GM23248 (cell line): ENCODE data around the gene NPIPA5. TPM values are rescaled to one million over a fixed set of nuclear protein-coding genes. Genes with fewer than 3 reads are reported as not detected.
"Not testable (repeated sequence)": the region's sequence is repeated elsewhere in the genome, so short reads cannot be mapped to it uniquely, and the experiment has no call there.

Source experiments
- DNase-seq: peaks from one replicate; pipeline ENCODE4 v3.0.0-alpha.2; 2015
- H2AFZ ChIP-seq: fragments of 200-600 bp; sonication (generic); 2 replicates; pipeline ENCODE4 v1.6.1; 2016; ENCODE audit warnings: antibody characterized with exemption
- H3F3A ChIP-seq: fragments of 200-600 bp; sonication (generic); 2 replicates; pipeline ENCODE4 v1.6.1; 2016; ENCODE audit warnings: mild to moderate bottlenecking, antibody characterized with exemption, mixed run types; ENCODE audit not compliant: insufficient read depth
- H3K27ac ChIP-seq: fragments of 200-600 bp; sonication (generic); 2 replicates; pipeline ENCODE4 v1.5.1; 2016; ENCODE audit warnings: mild to moderate bottlenecking
- H3K27me3 ChIP-seq: fragments of 200-600 bp; sonication (generic); replicated peaks from 2 replicates; pipeline ENCODE4 v1.6.1; 2016; ENCODE audit warnings: mild to moderate bottlenecking; ENCODE audit not compliant: insufficient read depth
- H3K36me3 ChIP-seq: fragments of 200-600 bp; sonication (generic); 2 replicates; pipeline ENCODE4 v1.6.1; 2016; ENCODE audit warnings: low read depth, mild to moderate bottlenecking
- H3K4me1 ChIP-seq: fragments of 200-600 bp; sonication (generic); 2 replicates; pipeline ENCODE4 v1.6.1; 2016; ENCODE audit warnings: mild to moderate bottlenecking; ENCODE audit not compliant: insufficient read depth
- H3K4me2 ChIP-seq: fragments of 200-600 bp; sonication (generic); one replicate; pipeline ENCODE4 v1.6.1; 2016; ENCODE audit warnings: mild to moderate bottlenecking; ENCODE audit not compliant: unreplicated experiment
- H3K4me3 ChIP-seq: fragments of 200-600 bp; sonication (generic); 2 replicates; pipeline ENCODE4 v1.5.1; 2016; ENCODE audit warnings: mild to moderate bottlenecking
- H3K79me2 ChIP-seq: fragments of 200-600 bp; sonication (generic); 2 replicates; pipeline ENCODE4 v1.6.1; 2016; ENCODE audit warnings: mild to moderate bottlenecking; ENCODE audit not compliant: insufficient read depth
- H3K9ac ChIP-seq: fragments of 200-600 bp; sonication (generic); 2 replicates; pipeline ENCODE4 v1.6.1; 2016; ENCODE audit warnings: mild to moderate bottlenecking
- H3K9me2 ChIP-seq: fragments of 200-600 bp; sonication (generic); 2 replicates; pipeline ENCODE4 v1.6.1; 2016; ENCODE audit warnings: mixed run types, mild to moderate bottlenecking, moderate library complexity; ENCODE audit not compliant: insufficient read depth
- H3K9me3 ChIP-seq: fragments of 200-600 bp; sonication (generic); one replicate; pipeline ENCODE4 v1.6.1; 2017; ENCODE audit warnings: low read depth
- H4K20me1 ChIP-seq: fragments of 200-600 bp; sonication (generic); 2 replicates; pipeline ENCODE4 v1.6.0; 2016; ENCODE audit not compliant: insufficient read depth
- EZH2 ChIP-seq: fragments of 200-600 bp; sonication (generic); IDR thresholded peaks from 2 replicates; pipeline ENCODE4 v1.6.1; 2018; ENCODE audit warnings: antibody characterized with exemption, mild to moderate bottlenecking; ENCODE audit not compliant: insufficient read depth, poor library complexity, severe bottlenecking
- EZH2phosphoT487 ChIP-seq: fragments of 200-600 bp; sonication (generic); IDR thresholded peaks from 2 replicates; pipeline ENCODE4 v1.6.1; 2018; ENCODE audit warnings: antibody characterized with exemption, moderate library complexity, mild to moderate bottlenecking, low read depth; ENCODE audit not compliant: insufficient read depth
- WGBS, 2 experiments: methylation state at CpG; one replicate each; pipeline ENCODE4 v1.1.6; 2015 to 2017; ENCODE audit warnings: low lambda C conversion rate in 2 of 2, low coverage in 1 of 2; ENCODE audit errors: missing lambda C conversion rate in 2 of 2; 5-methylcytosine and 5-hydroxymethylcytosine counted together
- in situ Hi-C: fragments of 300-500 bp; cut with MboI; formaldehyde crosslinking; loops from 2 replicates; pipeline ENCODE4 v1.15.0; 2020
- polyA plus RNA-seq: library from polyadenylated mRNA; unstranded; fragments of >200 nt; fragmentation: Nextera tagmentation; extraction: Ambion mirVana; gene quantifications from 2 replicates; pipeline ENCODE4 v1.2.1, GENCODE V29; 2016
- total RNA-seq: library from RNA; depleted of rRNA; stranded (reverse); fragments of >200 nt; shearing (Covaris generic); gene quantifications from 2 replicates; pipeline ENCODE4 v1.2.3, GENCODE V29; 2014

The NPIPA5 gene
- total and polyA plus RNA-seq, 2 experiments from 2014 or later: 1.4 TPM; not detected in 1

- H3K9me3 ChIP-seq: no peaks in the 10 kb centered on the region
- in situ Hi-C loops: loop anchor here (25.0 kb wide), 1 partner anchor 606 kb away; no protein-coding TSS in a partner anchor
- no peaks in the 10 kb centered on the region for H3K27me3 ChIP-seq
- peaks cover 15% of the 10 kb centered on the region for H3K4me1 ChIP-seq
- no peak overlapping the region for H3K4me2 ChIP-seq
- H3K36me3 ChIP-seq: no peaks in the 10 kb centered on the region
- H3K9ac ChIP-seq: no peak overlapping the region
- no peak overlapping the region for H3K4me3 ChIP-seq
- peaks cover 11% of the 10 kb centered on the region; the same call in 1 of the 2 replicates for H3F3A ChIP-seq
- H3K9me2 ChIP-seq: no peaks in the 10 kb centered on the region
- no peaks in the 10 kb centered on the region for H3K79me2 ChIP-seq
- TF ChIP-seq EZH2phosphoT487 (no peak), EZH2 (no peak)
- no peak for DNase-seq
- H3K27ac ChIP-seq: no peak overlapping the region
- WGBS, 2 experiments: 94 to 99% methylated on average over 3 of the region's 3 CpGs
- no peaks in the 10 kb centered on the region for H4K20me1 ChIP-seq
- H2AFZ ChIP-seq: no peak overlapping the region
Observed at GRCh38 chr16:15418206-15418605, 40.1 kb upstream of the NPIPA5 start.

DNA sequence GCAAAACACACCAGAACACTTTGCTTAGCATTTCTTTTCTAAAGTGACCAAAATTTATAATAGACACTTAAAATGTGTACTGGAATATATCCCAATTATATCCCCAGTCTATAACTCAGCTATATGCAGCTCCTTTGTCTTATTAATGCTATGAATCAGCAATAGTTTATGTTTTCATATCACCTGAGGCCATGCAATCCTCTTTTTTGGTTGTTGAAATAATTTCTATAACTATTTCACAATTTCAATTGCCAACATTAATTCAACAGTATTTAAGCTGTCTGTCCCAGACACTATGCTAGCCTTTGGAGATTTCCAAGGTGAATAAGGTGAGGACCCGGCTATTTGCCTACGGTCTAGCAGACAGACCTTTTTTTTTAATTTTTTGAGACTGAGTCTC is 39.1 kb upstream of the NPIPA5 start:
- TF ChIP-seq EZH2phosphoT487: no peak
- TF ChIP-seq EZH2: no peak
- no peak for DNase-seq
- Histone ChIP-seq H3K4me1 (peaks cover 15% of the 10 kb centered on the region), H3K9me3 (no peaks in the 10 kb centered on the region), H3F3A (peaks cover 11% of the 10 kb centered on the region; the same call in 1 of the 2 replicates), H3K4me2 (no peak overlapping the region), H4K20me1 (no peaks in the 10 kb centered on the region), H3K27me3 (no peaks in the 10 kb centered on the region), H3K9ac (no peak overlapping the region), H3K79me2 (no peaks in the 10 kb centered on the region), H3K27ac (no peak overlapping the region), H3K9me2 (no peaks in the 10 kb centered on the region), H2AFZ (no peak overlapping the region), H3K4me3 (no peak overlapping the region), H3K36me3 (no peaks in the 10 kb centered on the region)
- 94 to 97% methylated on average over 2 of the region's 2 CpGs for WGBS, 2 experiments
- in situ Hi-C loops: loop anchor here (25.0 kb wide), 1 partner anchor 605 kb away; no protein-coding TSS in a partner anchor

DNA sequence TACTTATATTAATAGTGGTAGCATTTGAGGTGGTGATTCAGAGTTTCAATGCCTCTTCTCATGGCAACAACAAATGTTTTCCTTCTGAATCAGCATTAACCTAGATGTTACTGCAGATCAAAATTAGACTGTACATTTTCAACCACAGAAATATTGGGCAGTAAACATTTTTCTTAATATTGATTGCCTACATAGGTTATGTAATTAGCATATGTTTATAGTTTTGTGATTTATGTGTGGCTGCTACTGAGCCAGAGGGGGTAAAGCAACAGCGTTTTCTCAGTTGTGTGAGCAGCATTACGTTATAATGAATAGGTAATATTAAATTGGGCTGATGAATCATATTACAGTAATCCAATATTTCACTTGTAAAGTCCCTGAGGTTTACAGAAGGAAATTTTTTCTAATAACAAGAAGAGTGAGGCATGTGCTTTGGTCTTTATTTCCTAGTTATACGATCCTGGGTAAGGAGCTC is 37.5 kb upstream of the NPIPA5 start:
- 0 out of 2 replicates have a peak overlapping the region, but pooled peaks have one; percentile 8 for H3K4me3 ChIP-seq
- peak overlapping the region; percentile 19 for H3K27ac ChIP-seq
- peak; percentile 72 for DNase-seq
- peaks cover 11% of the 10 kb centered on the region; the same call in 1 of the 2 replicates for H3F3A ChIP-seq
- 3 to 4% methylated on average over 3 of the region's 3 CpGs for WGBS, 2 experiments
- peaks cover 15% of the 10 kb centered on the region for H3K4me1 ChIP-seq
- H2AFZ ChIP-seq: no peak overlapping the region
- no peaks in the 10 kb centered on the region for H3K79me2 ChIP-seq
- no peaks in the 10 kb centered on the region for H4K20me1 ChIP-seq
- no peaks in the 10 kb centered on the region for H3K27me3 ChIP-seq
- no peaks in the 10 kb centered on the region for H3K36me3 ChIP-seq
- peak overlapping the region; percentile 62 for H3K4me2 ChIP-seq
- no peak overlapping the region for H3K9ac ChIP-seq
- TF ChIP-seq EZH2 (no peak), EZH2phosphoT487 (no peak)
- H3K9me2 ChIP-seq: no peaks in the 10 kb centered on the region
- in situ Hi-C loops: loop anchor here (25.0 kb wide), 1 partner anchor 603 kb away; no protein-coding TSS in a partner anchor
- no peaks in the 10 kb centered on the region for H3K9me3 ChIP-seq

DNA sequence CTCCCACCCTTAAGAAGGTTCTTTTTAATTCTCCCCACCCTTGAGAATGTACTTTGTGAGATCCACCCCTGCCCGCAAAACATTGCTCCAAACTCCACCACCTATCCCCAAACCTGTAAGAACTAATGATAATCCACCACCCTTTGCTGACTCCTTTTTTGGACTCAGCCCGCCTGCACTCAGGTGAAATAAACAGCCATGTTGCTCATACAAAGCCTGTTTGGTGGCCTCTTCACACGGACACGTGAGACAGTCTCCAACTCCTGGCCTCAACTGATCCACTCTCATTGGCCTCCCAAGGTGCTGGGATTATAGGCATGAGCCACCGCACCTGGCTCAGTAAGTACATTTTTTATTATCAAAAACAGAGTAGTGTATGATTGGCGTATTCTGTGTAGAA is 31.4 kb upstream of the NPIPA5 start:
- H3K4me1 ChIP-seq, H3K27me3 ChIP-seq, H3K4me2 ChIP-seq, H3K36me3 ChIP-seq, H3K79me2 ChIP-seq, DNase-seq, H3K9me2 ChIP-seq, H3K9me3 ChIP-seq, H3F3A ChIP-seq, H4K20me1 ChIP-seq, H2AFZ ChIP-seq, H3K27ac ChIP-seq, H3K4me3 ChIP-seq, H3K9ac ChIP-seq: not testable (repeated sequence)
- 90 to 94% methylated on average over 6 of the region's 6 CpGs for WGBS, 2 experiments
- in situ Hi-C loops: loop anchor here (25.0 kb wide), 1 partner anchor 597 kb away; no protein-coding TSS in a partner anchor

- not testable (repeated sequence) for H3K4me1 ChIP-seq, H2AFZ ChIP-seq, H3K27me3 ChIP-seq, H3K27ac ChIP-seq, H3K9me2 ChIP-seq, H3K9me3 ChIP-seq, H4K20me1 ChIP-seq, H3K36me3 ChIP-seq, H3K4me2 ChIP-seq, H3K79me2 ChIP-seq, H3K4me3 ChIP-seq, DNase-seq, H3F3A ChIP-seq, H3K9ac ChIP-seq
- WGBS, 2 experiments: 74 to 75% methylated on average over 4 of the region's 4 CpGs
- in situ Hi-C loops: loop anchor here (25.0 kb wide), 1 partner anchor 595 kb away; no protein-coding TSS in a partner anchor
Observed at GRCh38 chr16:15407756-15408155, 29.7 kb upstream of the NPIPA5 start.
